Measurements from ENCODE around the gene KIF3C.

- TF ChIP-seq POLR2A (IDR thresholded peaks at IDR 0.05) (no peak), POLR2AphosphoS5 (IDR thresholded peaks at IDR 0.05) (peak; percentile 42)
Measured at GRCh38 chr2:26013668-26014067, 31.4 kb upstream of the KIF3C start.

Measured in prostate gland (tissue), 1 donor.